ENCODE results near the gene PPP1R18. TPM values are rescaled to one million over a fixed set of nuclear protein-coding genes. Genes with fewer than 3 reads are reported as not detected.

PPP1R18 gene
- total RNA-seq, 1 donor from 2014 or later, result 156 TPM

GRCh38 chr6:30696432-30696831, 10.0 kb upstream of the PPP1R18 start:
- TF ChIP-seq CTCF (IDR thresholded peaks at IDR 0.05; ENCODE audit: insufficient read depth, low read depth, low read length) (no peak), EZH2 (IDR thresholded peaks at IDR 0.05; ENCODE audit: insufficient read depth, low read length) (no peak)
- no peak for DNase-seq (ENCODE audit: low read depth)
- no peaks in the 10 kb centered on the region for H3K79me2 ChIP-seq (ENCODE audit: insufficient read depth, low read length)
- no peak overlapping the region for H3K9ac ChIP-seq (ENCODE audit: low read length)
- H3K4me1 ChIP-seq (ENCODE audit: insufficient read depth, low read length), result peaks cover 8% of the 10 kb centered on the region
- Mint-ChIP-seq H3K9me3 (ENCODE audit: unreplicated experiment) (no peaks in the 10 kb centered on the region), H3K4me3 (ENCODE audit: unreplicated experiment) (no peak overlapping the region), H3K4me1 (ENCODE audit: low read depth, unreplicated experiment) (peaks cover 13% of the 10 kb centered on the region), H3K27ac (ENCODE audit: unreplicated experiment) (no peak overlapping the region), H3K36me3 (ENCODE audit: low read depth, unreplicated experiment) (peaks cover 6% of the 10 kb centered on the region), H3K27me3 (ENCODE audit: low read depth, unreplicated experiment) (no peaks in the 10 kb centered on the region)
- H3K4me2 ChIP-seq (ENCODE audit: low read length), result no peak overlapping the region
- peaks cover 2% of the 10 kb centered on the region for H3K36me3 ChIP-seq (ENCODE audit: insufficient read depth, low read length)
- H3K9me3 ChIP-seq (ENCODE audit: insufficient read depth, low read depth, low read length), result no peaks in the 10 kb centered on the region
- no peak overlapping the region for H3K4me3 ChIP-seq (ENCODE audit: insufficient read depth, low read depth, low read length)
- H2AFZ ChIP-seq (ENCODE audit: low read depth, low read length), result no peak overlapping the region
- H3K27ac ChIP-seq (ENCODE audit: low read depth, low read length), result no peak overlapping the region
- H4K20me1 ChIP-seq (ENCODE audit: insufficient read depth, low read length), result no peaks in the 10 kb centered on the region
- no peaks in the 10 kb centered on the region for H3K27me3 ChIP-seq (ENCODE audit: insufficient read depth, low read length)
- no peak for FAIRE-seq

DNA sequence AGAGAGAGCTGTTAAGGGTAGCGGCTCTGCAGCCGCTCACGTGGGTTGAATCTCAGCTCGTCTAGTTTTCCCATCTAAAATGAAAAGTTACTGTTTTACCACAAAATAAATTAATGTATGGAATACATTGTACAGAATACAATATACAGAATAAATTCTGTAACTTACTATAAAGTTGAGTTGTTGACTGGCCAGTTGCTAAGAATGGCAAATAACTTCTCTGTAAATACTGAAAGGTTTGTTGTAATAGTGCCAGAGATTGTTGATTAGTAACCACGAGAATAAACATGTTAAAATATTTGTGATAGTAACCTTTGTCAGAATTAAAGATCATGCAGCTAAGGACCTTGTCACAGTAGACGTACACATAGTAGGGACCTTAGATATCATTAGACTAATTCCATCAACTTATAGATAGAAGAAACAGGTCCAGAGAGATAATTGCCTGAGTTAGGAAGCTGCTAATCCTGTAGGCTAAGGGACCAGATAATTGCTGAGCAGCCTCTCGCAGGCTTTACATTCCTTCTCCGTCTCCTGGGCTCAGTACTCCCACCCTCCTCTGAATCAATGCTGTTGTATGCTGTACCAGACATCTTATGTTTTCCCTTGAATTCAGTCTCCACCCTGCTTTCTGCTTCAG, 4.9 kb upstream of the PPP1R18 start:
- FAIRE-seq, result no peak
- peak overlapping the region; percentile 86 for H3K27ac ChIP-seq (ENCODE audit: low read depth, low read length)
- H3K4me1 Mint-ChIP-seq (ENCODE audit: low read depth, unreplicated experiment), result peaks cover 32% of the 10 kb centered on the region
- peaks cover 37% of the 10 kb centered on the region for H3K79me2 ChIP-seq (ENCODE audit: insufficient read depth, low read length)
- peaks cover 5% of the 10 kb centered on the region for H3K36me3 Mint-ChIP-seq (ENCODE audit: low read depth, unreplicated experiment)
- no peaks in the 10 kb centered on the region for H3K9me3 ChIP-seq (ENCODE audit: insufficient read depth, low read depth, low read length)
- peak overlapping the region; percentile 7 for H2AFZ ChIP-seq (ENCODE audit: low read depth, low read length)
- H3K9ac ChIP-seq (ENCODE audit: low read length), result peak overlapping the region; percentile 83
- H3K4me3 ChIP-seq (ENCODE audit: insufficient read depth, low read depth, low read length), result peak overlapping the region; percentile 77
- H3K4me2 ChIP-seq (ENCODE audit: low read length), result peak overlapping the region; percentile 100
- H3K27ac Mint-ChIP-seq (ENCODE audit: unreplicated experiment), result peak overlapping the region; percentile 89
- H3K36me3 ChIP-seq (ENCODE audit: insufficient read depth, low read length), result no peaks in the 10 kb centered on the region
- peaks cover under 1% of the 10 kb centered on the region for H4K20me1 ChIP-seq (ENCODE audit: insufficient read depth, low read length)
- peaks cover 34% of the 10 kb centered on the region for H3K4me1 ChIP-seq (ENCODE audit: insufficient read depth, low read length)
- DNase-seq (ENCODE audit: low read depth), result no peak
- peak overlapping the region; percentile 85 for H3K4me3 Mint-ChIP-seq (ENCODE audit: unreplicated experiment)
- H3K27me3 ChIP-seq (ENCODE audit: insufficient read depth, low read length), result no peaks in the 10 kb centered on the region
- no peaks in the 10 kb centered on the region for H3K27me3 Mint-ChIP-seq (ENCODE audit: low read depth, unreplicated experiment)
- H3K9me3 Mint-ChIP-seq (ENCODE audit: unreplicated experiment), result peaks cover 2% of the 10 kb centered on the region
- TF ChIP-seq CTCF (IDR thresholded peaks at IDR 0.05; ENCODE audit: insufficient read depth, low read depth, low read length) (no peak), EZH2 (IDR thresholded peaks at IDR 0.05; ENCODE audit: insufficient read depth, low read length) (no peak)

Measured in astrocyte (in vitro differentiated cells and primary cell).